HL-60 (cell line): Measurements from ENCODE around the gene WWOX.

ENCODE experiments used
- DNase-seq, 2 experiments: peaks; one replicate each; pipeline ENCODE4 v3.0.0-alpha.2; 2010 to 2020; ENCODE audit warnings: low read depth in 1 of 2, low spot score in 1 of 2
- H3K27ac ChIP-seq: fragments of 250-450 bp; sonication (Bioruptor Pico); replicated peaks from 2 replicates; pipeline ENCODE4 v1.5.1; 2020; ENCODE audit warnings: mild to moderate bottlenecking, moderate library complexity
- H3K27me3 ChIP-seq: fragments of 250-450 bp; sonication (Bioruptor Pico); 2 replicates; pipeline ENCODE4 v1.5.1; 2021; ENCODE audit warnings: mild to moderate bottlenecking, moderate library complexity; ENCODE audit not compliant: insufficient read depth, poor library complexity, severe bottlenecking
- H3K4me3 ChIP-seq: replicated peaks from 2 replicates; pipeline ENCODE4 v1.5.1; 2011; ENCODE audit warnings: mild to moderate bottlenecking, control low read depth, low read length; ENCODE audit not compliant: insufficient read depth
- CTCF ChIP-seq: IDR thresholded peaks from one replicate; pipeline ENCODE4 v1.5.1; 2011; ENCODE audit warnings: low read length, control low read depth, inconsistent platforms; ENCODE audit not compliant: insufficient read depth
- GABPA ChIP-seq: IDR thresholded peaks from 2 replicates; pipeline ENCODE4 v1.6.1; 2012; ENCODE audit warnings: low read depth
- POLR2AphosphoS5 ChIP-seq: IDR thresholded peaks from 2 replicates; pipeline ENCODE4 v1.6.1; 2012; ENCODE audit warnings: low read depth
- REST ChIP-seq: IDR thresholded peaks from 2 replicates; pipeline ENCODE4 v1.6.1; 2012; ENCODE audit warnings: low read depth; ENCODE audit not compliant: insufficient replicate concordance
- SPI1 ChIP-seq: IDR thresholded peaks from 2 replicates; pipeline ENCODE4 v1.6.1; 2012; ENCODE audit warnings: low read depth, mild to moderate bottlenecking, borderline replicate concordance

WWOX gene

GRCh38 chr16:79009896-79010295 is 910.4 kb downstream of the WWOX start:
- DNase-seq: no peak
- H3K4me3 ChIP-seq: no peak overlapping the region
- TF ChIP-seq CTCF: no peak
- TF ChIP-seq GABPA: no peak
- TF ChIP-seq REST: no peak
- TF ChIP-seq SPI1: no peak
- no peak for TF ChIP-seq POLR2AphosphoS5
- H3K27me3 ChIP-seq: no peaks in the 10 kb centered on the region
- no peak overlapping the region for H3K27ac ChIP-seq

- Histone ChIP-seq H3K27ac (no peak overlapping the region), H3K4me3 (no peak overlapping the region), H3K27me3 (no peaks in the 10 kb centered on the region)
- TF ChIP-seq REST: no peak
- no peak for DNase-seq
Observed at GRCh38 chr16:79011282-79011681, 911.8 kb downstream of the WWOX start.

- no peak overlapping the region for H3K27ac ChIP-seq
- TF ChIP-seq REST: no peak
- TF ChIP-seq CTCF: no peak
- TF ChIP-seq SPI1: no peak
- TF ChIP-seq POLR2AphosphoS5: no peak
- no peak for TF ChIP-seq GABPA
Observed at GRCh38 chr16:79012671-79013434, 913.4 kb downstream of the WWOX start.

More at GRCh38 chr16:79012671-79013434, 913.4 kb downstream of the WWOX start:
- Histone ChIP-seq H3K4me3 (no peak overlapping the region), H3K27me3 (no peaks in the 10 kb centered on the region)
- no peak for DNase-seq
